GM12878 (cell line): ENCODE data around the gene FLT1. TPM values are rescaled to one million over a fixed set of nuclear protein-coding genes. Genes with fewer than 3 reads are reported as not detected.

Source experiments
- ATAC-seq: fragments of 200-7000 bp; cut with Tn5 transposase; 3 replicates; pipeline ENCODE4 v1.9.1; 2020; ENCODE audit warnings: mild to moderate bottlenecking, moderate library complexity
- BruUV-seq: library from RNA; stranded (reverse); fragments of 400-500 nt; replicated peaks from 2 replicates; lab custom pipeline; 2021; lab: Mats Ljungman, UMichigan
- CTCF ChIA-PET: fragments of 300-600 bp; sonication (Branson Sonifier 250); formaldehyde crosslinking; extraction: SDS; loops from one replicate; lab custom pipeline; 2021; ENCODE audit warnings: inconsistent platforms; lab: Yijun Ruan, JAX
- POLR2A ChIA-PET: fragments of 350-600 bp; formaldehyde crosslinking; extraction: SDS; loops from one replicate; lab custom pipeline; 2021; ENCODE audit warnings: inconsistent platforms; lab: Charles Lee
- RAD21 ChIA-PET: fragments of 300-600 bp; sonication (Branson Sonifier 250); formaldehyde crosslinking; loops from one replicate; lab custom pipeline; 2023; ENCODE audit warnings: antibody characterized with exemption; ENCODE audit not compliant: unreplicated experiment; lab: Charles Lee
- SMC1A ChIA-PET: fragments of 300-600 bp; sonication (Branson Sonifier 250); formaldehyde crosslinking; loops from one replicate; lab custom pipeline; 2023; ENCODE audit not compliant: unreplicated experiment, uncharacterized antibody; lab: Charles Lee
- DNase-seq: peaks from one replicate; pipeline ENCODE4 v3.0.0-alpha.2; 2011; ENCODE audit warnings: low read depth, low spot score
- FAIRE-seq: peaks from 3 replicates; lab custom pipeline; 2011; peaks lifted over from hg19 to GRCh38; lab: Jason Lieb, UNC
- H2AFZ ChIP-seq: 2 replicates; pipeline ENCODE4 v1.6.0; 2011; ENCODE audit warnings: low read depth, low read length, control low read depth; ENCODE audit not compliant: control insufficient read depth
- H3K27ac ChIP-seq: 2 replicates; pipeline ENCODE4 v1.5.1; 2011; ENCODE audit warnings: control low read depth; ENCODE audit not compliant: control insufficient read depth, insufficient read depth
- H3K27me3 ChIP-seq, 2 experiments: replicated peaks in 1 of 2; 2 replicates each; pipeline versions ENCODE4 v1.6.0 to v1.6.1; 2011; ENCODE audit warnings: low read length in 1 of 2; ENCODE audit not compliant: control insufficient read depth in 2 of 2, insufficient read depth in 2 of 2
- H3K36me3 ChIP-seq, 2 experiments: 2 replicates each; pipeline ENCODE4 v1.5.1; 2011; ENCODE audit warnings: low read length in 1 of 2; ENCODE audit not compliant: control insufficient read depth in 2 of 2, insufficient read depth in 2 of 2
- H3K4me1 ChIP-seq: 2 replicates; pipeline ENCODE4 v1.6.1; 2011; ENCODE audit warnings: mild to moderate bottlenecking, low read length, moderate library complexity, mixed read lengths; ENCODE audit not compliant: control insufficient read depth, insufficient read depth
- H3K4me2 ChIP-seq: 2 replicates; pipeline ENCODE4 v1.6.0; 2011; ENCODE audit warnings: control low read depth; ENCODE audit not compliant: control insufficient read depth, insufficient read depth
- H3K4me3 ChIP-seq: fragments of 200-600 bp; sonication (generic); 2 replicates; pipeline ENCODE4 v1.5.1; 2016
- H3K79me2 ChIP-seq: 2 replicates; pipeline ENCODE4 v1.6.0; 2011; ENCODE audit warnings: low read length; ENCODE audit not compliant: control insufficient read depth, insufficient read depth
- H3K9ac ChIP-seq: 2 replicates; pipeline ENCODE4 v1.8.0; 2011; ENCODE audit warnings: low read length, control low read depth, mixed read lengths; ENCODE audit not compliant: control insufficient read depth, insufficient read depth
- H3K9me3 ChIP-seq: replicated peaks from 3 replicates; pipeline ENCODE4 v1.5.1; 2011; ENCODE audit warnings: mild to moderate bottlenecking, low read length; ENCODE audit not compliant: control insufficient read depth, insufficient read depth
- H4K20me1 ChIP-seq: 2 replicates; pipeline ENCODE4 v1.6.0; 2011; ENCODE audit not compliant: control insufficient read depth, insufficient read depth
- BACH1 ChIP-seq: fragments of 450-650 bp; IDR thresholded peaks from 2 replicates; pipeline ENCODE4 v1.6.1; 2017; ENCODE audit warnings: mild to moderate bottlenecking, borderline replicate concordance
- CREM ChIP-seq: IDR thresholded peaks from 2 replicates; pipeline ENCODE4 v1.6.1; 2014; ENCODE audit warnings: antibody characterized with exemption, low read depth
- E2F4 ChIP-seq: IDR thresholded peaks from 2 replicates; pipeline ENCODE4 v1.6.1; 2012; ENCODE audit warnings: low read depth, low read length, improper control_type of control experiment
- IRF5 ChIP-seq: fragments of 450-650 bp; IDR thresholded peaks from 2 replicates; pipeline ENCODE4 v1.6.1; 2017; ENCODE audit warnings: borderline replicate concordance
- KDM1A ChIP-seq: fragments of 200-600 bp; sonication (generic); IDR thresholded peaks from 2 replicates; pipeline ENCODE4 v1.6.1; 2016; ENCODE audit warnings: borderline replicate concordance
- NBN ChIP-seq: fragments of 450-650 bp; IDR thresholded peaks from 2 replicates; pipeline ENCODE4 v1.6.1; 2016
- NKRF ChIP-seq: fragments of 450-650 bp; conservative IDR thresholded peaks from 2 replicates; pipeline ENCODE4 v1.6.1; 2017; ENCODE audit warnings: mild to moderate bottlenecking, moderate library complexity
- SMAD5 ChIP-seq: IDR thresholded peaks from 2 replicates; pipeline ENCODE4 v1.6.1; 2016; ENCODE audit warnings: antibody characterized with exemption, low read depth
- SP1 ChIP-seq: IDR thresholded peaks from one replicate; pipeline ENCODE4 v1.6.1; 2011; ENCODE audit warnings: low read depth, low read length
- SREBF2 ChIP-seq: IDR thresholded peaks from 2 replicates; pipeline ENCODE4 v1.6.1; 2012; ENCODE audit warnings: mild to moderate bottlenecking, low read length
- SUZ12 ChIP-seq: fragments of 200-600 bp; sonication (generic); IDR thresholded peaks from one replicate; pipeline ENCODE4 v1.6.1; 2018; ENCODE audit warnings: antibody characterized with exemption, mild to moderate bottlenecking; ENCODE audit not compliant: unreplicated experiment
- ZNF217 ChIP-seq: fragments of 450-650 bp; IDR thresholded peaks from 2 replicates; pipeline ENCODE4 v1.6.1; 2017; ENCODE audit warnings: antibody characterized with exemption, mild to moderate bottlenecking
- WGBS: methylation state at CpG from one replicate; pipeline ENCODE4 v1.1.6; 2016; ENCODE audit warnings: low lambda C conversion rate; ENCODE audit not compliant: insufficient replicate concordance, insufficient coverage; ENCODE audit errors: missing lambda C conversion rate; 5-methylcytosine and 5-hydroxymethylcytosine counted together
- in situ Hi-C: fragments of 300-500 bp; cut with MboI; formaldehyde crosslinking; loops from 9 replicates; pipeline ENCODE4 v1.14.3; 2018; ENCODE audit warnings: mixed read lengths
- intact Hi-C: fragments of 100-400 bp; cut with micrococcal nuclease; formaldehyde crosslinking; loops from one replicate; pipeline ENCODE4 v1.14.2; 2022; ENCODE audit not compliant: unreplicated experiment
- polyA plus RNA-seq, 11 experiments: library from polyadenylated mRNA; depleted of rRNA in 4 of 11; unstranded in 6 of 11; stranded (reverse) in 5 of 11; fragments of >200 nt; fragmentation: Nextera tagmentation in 4 of 11; fragmentation: Illumina TruSeq in 1 of 11; extraction: Ambion mirVana in 4 of 11; extraction: Trizol in 1 of 11; gene quantifications; 1 replicate in 1 of 11; 2 replicates in 10 of 11; pipeline versions ENCODE4 v1.2.1 to v1.2.3, GENCODE V29; 2011 to 2016; ENCODE audit warnings: inconsistent platforms in 2 of 11, missing spikeins in 2 of 11, low read depth in 1 of 11
- total RNA-seq, 4 experiments: library from RNA; depleted of rRNA in 3 of 4; stranded (reverse); fragments of >200 nt in 3 of 4; fragmentation: Illumina TruSeq in 1 of 4; extraction: Trizol in 1 of 4; gene quantifications; 2 replicates each; pipeline versions ENCODE4 v1.2.1 to v1.2.3, GENCODE V29; 2013 to 2021

Gene FLT1
- total and polyA plus RNA-seq, 10 of the 15 experiments (the other 5 are each of a cell fraction or from before 2014, with no cell fraction given) = 0.55 to 5.6 (median 0.84) TPM

GRCh38 chr13:28467034-28467433, 27.9 kb downstream of the FLT1 start:
- Histone ChIP-seq H3K79me2 (no peaks in the 10 kb centered on the region), H2AFZ (no peak overlapping the region), H3K36me3 (no peaks in the 10 kb centered on the region), H3K4me3 (no peak overlapping the region), H3K9me3 (peaks cover 2% of the 10 kb centered on the region; the same call in 2 of the 3 replicates), H4K20me1 (no peaks in the 10 kb centered on the region), H3K4me2 (no peak overlapping the region), H3K27ac (no peak overlapping the region), H3K4me1 (no peaks in the 10 kb centered on the region), H3K27me3 (no peaks in the 10 kb centered on the region), H3K9ac (no peak overlapping the region)
- BruUV-seq = no TSS peak
- in situ Hi-C loops (no loop called here), intact Hi-C loops (no loop called here)
- SMC1A ChIA-PET = interaction anchor here (2.0 kb wide), 1 partner anchor 12 kb away, joined by 4 read pairs; no protein-coding TSS in a partner anchor
- DNase-seq (no peak), FAIRE-seq (no peak), ATAC-seq (no peak)
- CTCF ChIA-PET = interaction anchor here (1.0 kb wide), 1 partner anchor 9 kb away, joined by 3 read pairs; no protein-coding TSS in a partner anchor
- RAD21 ChIA-PET = no interaction called here
- 98% methylated on average over 3 of the region's 3 CpGs for WGBS
- POLR2A ChIA-PET = no interaction called here
- TF ChIP-seq NKRF (no peak), KDM1A (no peak), SMAD5 (no peak), IRF5 (no peak), SREBF2 (no peak), NBN (no peak), ZNF217 (no peak), SUZ12 (no peak), CREM (no peak), E2F4 (no peak), BACH1 (no peak), SP1 (no peak)
- TF ChIP-seq, all 136 proteins: peak for 0
